ENCODE results near the gene NDFIP1. TPM values are rescaled to one million over a fixed set of nuclear protein-coding genes. Genes with fewer than 3 reads are reported as not detected.

Gene NDFIP1
- total RNA-seq, 1 experiment from 2014 or later, result 37.8 TPM

- no TSS peak for BruUV-seq (replicated peaks)
- no peak for DNase-seq (ENCODE audit: low read depth, low spot score)
- ChIA-PET CTCF (no interaction called here), RAD21 (ENCODE audit: low non-redundant PET in 1 of 2, low total read pairs in 2 of 2, uncharacterized antibody in 2 of 2, unreplicated experiment in 2 of 2) (no interaction called here), POLR2A (interaction anchor here (0.5 kb wide), 1 partner anchor 139 kb away, joined by 3 read pairs; no protein-coding TSS in a partner anchor)
- no peak overlapping the region for H3K4me3 ChIP-seq (replicated peaks in 1 of 2; ENCODE audit: low read depth in 1 of 2, low read length in 2 of 2)
- peaks cover 11 to 13% of the 10 kb centered on the region in 2 experiments; a peak in 2 of 4 replicates for H3K36me3 ChIP-seq (ENCODE audit: control insufficient read depth in 1 of 2, insufficient read depth in 2 of 2, low read length in 2 of 2)
- H3K9me2 ChIP-seq (ENCODE audit: insufficient read depth), result no peaks in the 10 kb centered on the region
- H3K9me3 ChIP-seq (ENCODE audit: control insufficient read depth in 1 of 2, insufficient read depth in 1 of 2, low read depth in 1 of 2, low read length in 2 of 2), result no peaks in the 10 kb centered on the region
- no peaks in the 10 kb centered on the region for H4K20me1 ChIP-seq (ENCODE audit: insufficient read depth)
- H3K9ac ChIP-seq (ENCODE audit: low read length), result no peak overlapping the region
- ATAC-seq, result no peak
- no peak overlapping the region for H3K4me2 ChIP-seq (ENCODE audit: low read length)
- H3K79me2 ChIP-seq (ENCODE audit: insufficient read depth, low read length), result no peaks in the 10 kb centered on the region
- no peak for TF ChIP-seq RAD21 (IDR thresholded peaks at IDR 0.05; ENCODE audit: low read depth)
- TF ChIP-seq CBX3 (IDR thresholded peaks at IDR 0.05; ENCODE audit: low read depth), result no peak
- no peak for TF ChIP-seq ZNF274 (IDR thresholded peaks at IDR 0.05; ENCODE audit: low read depth, low read length)
- no peak for TF ChIP-seq MAX (IDR thresholded peaks at IDR 0.05)
- no peak for TF ChIP-seq POLR2A (IDR thresholded peaks at IDR 0.05; ENCODE audit: borderline replicate concordance, extremely low read depth, insufficient read depth, insufficient read length)
- no peak for TF ChIP-seq EGR1 (IDR thresholded peaks at IDR 0.05; ENCODE audit: low read depth)
- TF ChIP-seq EZH2phosphoT487 (IDR thresholded peaks at IDR 0.05; ENCODE audit: borderline replicate concordance), result no peak
- no peak for TF ChIP-seq FOSL1 (IDR thresholded peaks at IDR 0.05; ENCODE audit: low read depth)
- no peak for TF ChIP-seq JUND (IDR thresholded peaks at IDR 0.05)
- no peak for TF ChIP-seq YY1 (IDR thresholded peaks at IDR 0.05; ENCODE audit: extremely low read depth, insufficient replicate concordance, low read depth, low read length)
- TF ChIP-seq ELF1 (IDR thresholded peaks at IDR 0.05; ENCODE audit: borderline replicate concordance, low read depth), result no peak
- TF ChIP-seq ZBTB33 (IDR thresholded peaks at IDR 0.05; ENCODE audit: extremely low read depth, insufficient replicate concordance, low read length), result no peak
- intact Hi-C loops (cut with micrococcal nuclease), result loop anchor here (5.0 to 10.0 kb wide), 5 partner anchors 157 to 734 kb away; partner anchors contain the start of gene SPRY4
- no peak overlapping the region for H2AFZ ChIP-seq (ENCODE audit: low read depth, low read length, poor library complexity, severe bottlenecking)
- peaks cover 2 to 10% of the 10 kb centered on the region in 2 experiments; a peak in 2 of 4 replicates for H3K4me1 ChIP-seq (ENCODE audit: control insufficient read depth in 1 of 2, insufficient read depth in 2 of 2, low read length in 2 of 2)
- no peaks in the 10 kb centered on the region for H3K27me3 ChIP-seq (ENCODE audit: insufficient read depth, low read length)
- H3K27ac ChIP-seq (ENCODE audit: low read depth, low read length), result no peak overlapping the region
Measured at GRCh38 chr5:142150431-142150830, 41.9 kb downstream of the NDFIP1 start.

Measured in HCT116 (cell line).